ENCODE results near the gene PXN.
"Not testable (repeated sequence)": the region's sequence is repeated elsewhere in the genome, so short reads cannot be mapped to it uniquely, and the experiment has no call there.

PXN gene

DNA sequence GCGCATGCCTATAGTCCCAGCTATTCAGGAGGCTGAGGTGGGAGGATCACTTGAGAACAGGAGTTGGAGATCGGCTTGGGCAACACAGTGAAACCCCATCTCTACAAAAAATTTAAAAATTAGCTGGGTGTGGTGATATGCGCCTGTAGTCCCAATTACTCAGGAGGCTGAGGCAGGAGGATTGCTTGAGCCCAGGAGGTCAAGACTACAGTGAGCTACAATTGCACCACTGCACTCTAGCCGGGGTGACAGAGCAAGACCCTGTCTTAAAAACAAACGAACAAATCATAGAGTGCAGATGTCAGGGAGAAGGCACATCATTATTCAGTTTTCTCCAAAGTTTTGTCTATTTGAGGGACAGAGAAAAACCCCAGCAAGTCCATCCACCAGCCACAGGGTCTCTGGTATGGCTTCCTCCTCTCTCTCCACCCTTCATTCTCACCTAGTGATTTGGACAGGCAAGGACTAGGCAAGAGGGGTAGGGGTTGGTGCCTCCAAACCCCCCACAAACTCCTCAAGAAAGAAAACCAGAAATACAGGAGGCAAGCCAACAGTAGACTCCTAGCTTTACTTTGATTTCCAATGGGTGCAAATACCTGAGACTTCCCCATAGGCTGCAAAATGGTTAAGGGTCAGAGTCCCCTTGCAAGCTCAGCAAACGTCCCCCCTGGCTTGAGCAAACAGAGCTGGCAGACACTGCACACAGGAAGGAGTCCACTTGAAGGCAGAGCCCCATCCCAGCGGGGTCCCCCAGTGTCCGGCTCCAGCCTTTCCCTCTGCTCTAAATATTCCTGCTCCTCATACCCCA is 38.1 kb downstream of the PXN start:
- in situ Hi-C loops (cut with MboI; ENCODE audit: low sequenced_read_pairs), result no loop called here

DNA sequence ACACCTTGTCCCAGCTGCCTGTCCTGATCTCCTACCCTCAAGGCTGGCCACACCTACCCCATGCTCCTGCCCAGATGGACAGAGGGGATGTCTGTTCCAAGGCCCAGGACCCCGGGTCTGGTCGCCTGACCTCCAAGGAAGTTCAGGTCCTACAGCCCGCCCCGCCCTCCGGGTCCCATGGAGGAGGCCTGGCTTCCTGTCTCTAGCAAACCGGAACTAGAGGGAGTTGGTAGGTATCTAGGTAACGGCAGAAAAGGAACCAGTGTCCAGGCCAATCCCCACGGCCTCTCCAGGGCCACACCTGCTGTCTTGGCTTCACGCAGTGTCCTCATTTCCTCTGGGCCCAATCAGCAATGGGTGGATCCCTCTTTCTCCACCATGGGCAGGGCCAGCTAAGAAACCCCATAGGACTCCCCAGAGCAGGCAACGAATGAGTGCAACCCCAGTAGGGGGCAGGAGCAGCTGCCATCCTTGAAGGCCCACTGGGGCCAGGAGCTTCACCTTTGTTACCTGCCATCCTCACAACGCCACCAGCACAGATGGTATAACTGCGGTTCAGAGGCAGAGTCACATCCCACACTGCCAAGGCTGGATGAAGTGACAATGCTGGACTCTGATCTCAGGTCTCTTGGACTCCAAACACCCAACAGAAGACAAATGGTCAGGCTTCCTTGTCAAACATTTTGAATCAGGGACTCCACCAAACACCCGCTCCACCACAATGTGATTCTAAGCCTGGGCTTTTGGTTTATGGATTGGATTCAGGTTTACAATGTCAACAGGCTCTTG is 39.5 kb downstream of the PXN start:
- in situ Hi-C loops (cut with MboI; ENCODE audit: low sequenced_read_pairs), result no loop called here

DNA sequence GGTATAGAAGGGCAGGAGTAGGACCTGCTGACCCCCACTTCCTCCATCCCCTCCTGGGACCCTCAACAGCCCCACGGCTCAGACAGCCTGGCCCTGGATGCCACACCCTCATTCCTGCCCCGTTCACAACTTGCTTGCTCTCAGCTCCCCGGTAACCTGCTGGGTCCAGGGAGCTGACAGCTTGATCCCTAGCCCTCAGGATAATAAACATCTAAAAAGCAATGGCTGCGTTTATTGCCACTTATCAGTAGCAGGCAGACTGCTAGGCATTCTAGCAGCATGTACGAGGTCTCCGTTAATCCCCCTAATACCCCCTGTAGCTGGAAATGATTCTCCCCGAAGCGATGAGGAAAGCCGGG is 40.4 kb downstream of the PXN start:
- in situ Hi-C loops (cut with MboI; ENCODE audit: low sequenced_read_pairs), result no loop called here

DNA sequence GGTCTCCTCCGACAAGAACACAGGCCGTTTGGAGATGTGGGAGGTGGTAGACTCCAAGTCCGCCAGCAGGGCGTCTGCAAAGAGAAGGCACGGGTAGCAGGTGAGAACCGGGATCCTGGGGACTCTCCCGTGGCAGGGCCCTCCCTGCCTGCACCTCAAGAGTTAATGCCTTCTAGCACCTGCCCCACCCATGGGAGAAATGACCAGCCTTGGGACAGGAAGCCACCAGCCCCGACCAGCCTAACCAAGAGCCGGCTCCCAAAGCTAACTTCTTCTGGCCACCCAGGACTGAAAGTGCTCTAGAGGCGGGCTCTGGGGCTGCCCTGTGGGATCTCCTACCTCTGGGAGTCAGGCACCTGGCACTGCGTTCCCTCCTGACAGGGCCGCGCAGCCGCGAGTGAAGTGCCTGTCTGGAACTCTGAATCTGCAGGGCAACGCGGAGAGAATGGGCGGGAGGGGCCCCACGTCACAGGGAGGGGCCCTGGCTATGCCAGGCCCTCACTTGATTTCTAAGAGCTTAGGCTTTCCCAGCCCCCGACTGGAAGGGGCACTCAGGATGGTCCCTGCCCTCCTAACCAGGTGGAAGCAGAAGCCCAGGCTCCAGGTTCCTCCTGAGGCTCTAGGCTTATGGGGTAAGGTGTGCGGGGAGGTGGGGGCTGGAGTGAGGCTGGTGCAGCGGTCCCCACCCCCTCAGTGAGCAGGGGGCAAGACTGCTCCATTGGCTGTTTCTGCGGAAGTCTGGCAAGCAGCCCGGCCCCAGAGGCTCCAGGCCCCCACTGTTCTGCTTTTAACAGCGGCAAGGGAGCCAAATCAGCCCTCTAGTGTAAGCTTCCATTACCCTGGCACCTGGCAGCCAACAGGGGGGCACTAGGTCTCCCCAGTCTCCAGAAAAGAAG is 41.0 kb downstream of the PXN start:
- in situ Hi-C loops (cut with MboI; ENCODE audit: low sequenced_read_pairs), result no loop called here

DNA sequence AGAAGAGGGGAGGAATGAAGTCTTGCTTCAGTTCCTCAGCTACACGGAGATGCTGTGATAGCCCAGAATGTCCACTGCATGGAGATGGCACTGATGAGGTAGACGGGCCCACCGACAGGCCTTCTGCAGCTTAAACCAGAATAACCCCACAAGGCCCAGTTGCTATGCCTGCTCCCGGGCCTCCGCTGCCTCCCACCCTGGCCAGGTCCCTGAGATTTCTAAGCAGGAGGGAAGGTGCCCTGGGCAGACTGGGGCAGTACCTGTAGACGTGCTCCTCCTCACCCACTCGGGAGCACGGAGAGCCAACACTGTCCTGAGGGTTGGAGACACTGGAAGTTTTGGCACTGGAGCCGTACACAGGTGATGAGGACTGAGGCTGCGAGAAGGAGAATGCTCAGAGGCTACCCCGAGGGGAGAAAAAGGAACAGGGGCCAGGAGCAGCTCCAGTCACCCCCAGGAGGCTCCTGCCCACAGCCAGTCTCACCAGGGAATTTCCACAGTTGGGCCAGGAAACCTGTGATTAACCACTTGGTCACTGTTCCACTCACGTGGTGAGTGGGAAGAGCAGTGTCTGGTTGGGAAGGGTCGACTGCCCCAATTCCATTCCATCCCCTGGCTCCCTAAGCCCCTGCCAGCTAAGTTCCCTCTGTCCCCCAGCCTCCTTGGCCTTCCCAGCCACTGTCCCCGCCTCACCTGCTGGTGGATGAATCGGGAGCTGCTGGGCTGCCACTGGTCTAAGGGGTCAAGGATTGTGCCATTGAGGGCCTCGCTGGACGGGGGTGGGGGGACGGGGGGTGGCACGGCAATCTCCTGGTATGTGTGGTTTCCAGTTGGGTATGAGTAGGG is 41.8 kb downstream of the PXN start:
- in situ Hi-C loops (cut with MboI; ENCODE audit: low sequenced_read_pairs), result no loop called here

DNA sequence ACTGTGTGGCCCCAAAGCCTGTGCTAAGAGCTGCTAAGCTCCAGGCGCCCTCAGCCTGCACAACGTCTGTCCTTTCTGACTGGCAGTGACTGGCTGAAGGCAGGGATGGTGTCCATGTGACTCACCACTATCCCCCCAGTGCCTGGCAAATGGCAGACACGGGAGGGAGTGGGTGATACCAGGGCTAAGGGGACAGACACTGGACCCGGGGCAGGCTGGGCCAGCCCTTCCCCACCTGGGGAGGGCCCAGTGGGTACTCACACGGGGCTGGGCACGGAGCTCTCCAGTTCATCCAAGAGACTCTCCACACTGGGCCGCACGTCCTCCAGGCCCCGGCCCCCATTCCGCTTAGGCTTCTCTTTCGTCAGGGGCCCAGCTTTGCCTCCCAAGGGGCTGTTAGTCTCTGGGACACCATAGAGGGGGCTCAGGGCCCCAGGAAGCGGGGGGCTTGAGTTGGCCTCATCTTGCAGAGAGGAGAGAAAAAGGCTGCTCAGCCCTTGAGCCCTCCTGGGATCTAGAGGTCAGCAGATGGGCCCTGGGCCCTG is 43.2 kb downstream of the PXN start:
- in situ Hi-C loops (cut with MboI; ENCODE audit: low sequenced_read_pairs), result no loop called here

DNA sequence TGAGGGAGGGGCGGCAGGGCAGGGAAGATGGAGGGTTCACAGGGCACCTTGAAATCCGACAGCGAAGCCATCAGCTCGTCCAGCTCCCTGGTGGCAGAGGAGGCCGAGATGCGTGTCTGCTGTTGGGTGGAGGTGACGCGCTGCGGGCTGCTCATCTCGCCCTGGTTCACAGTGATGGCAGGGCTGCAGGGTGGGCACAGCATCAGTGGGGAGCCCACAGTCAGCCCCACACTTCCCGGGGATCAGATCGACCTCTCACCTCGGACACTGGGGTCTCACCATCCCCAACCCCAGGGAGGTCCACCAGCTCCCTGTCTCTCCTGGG is 44.0 kb downstream of the PXN start:
- in situ Hi-C loops (cut with MboI; ENCODE audit: low sequenced_read_pairs), result no loop called here

DNA sequence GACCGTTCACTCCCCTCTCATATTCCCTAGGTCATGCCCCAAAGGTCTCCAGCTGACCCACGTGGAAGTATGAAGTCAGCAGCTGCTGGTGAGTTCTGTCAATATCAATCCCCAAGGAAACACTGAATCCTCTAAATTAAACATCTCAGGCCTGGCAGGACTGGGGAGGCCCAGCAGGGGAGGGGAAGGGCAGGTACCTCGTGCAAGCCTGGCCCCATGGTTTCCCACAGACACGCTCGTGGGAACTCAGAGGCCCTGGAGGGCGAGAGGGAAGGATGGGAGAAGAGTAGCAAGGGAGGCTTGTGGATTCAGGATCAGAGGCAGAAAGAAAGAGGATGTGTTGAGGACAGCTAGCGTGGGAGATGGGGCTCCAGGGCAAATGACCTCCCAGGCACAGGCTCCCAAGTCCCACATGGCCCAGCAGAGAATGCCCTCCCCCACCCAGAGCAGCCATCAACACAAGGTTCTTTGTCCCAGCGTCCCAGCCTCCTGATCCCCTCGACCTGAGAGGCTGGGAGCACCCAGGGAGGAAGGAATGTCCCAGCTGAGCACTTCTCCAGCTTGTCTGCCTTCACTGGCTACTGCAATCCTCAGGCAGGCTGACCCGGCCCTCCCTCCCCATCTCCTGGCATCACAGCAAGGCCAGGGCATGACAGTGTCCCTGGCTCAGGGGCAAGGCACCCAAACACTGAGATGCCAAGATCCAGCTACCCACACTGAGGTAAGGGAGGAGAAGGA is 44.5 kb downstream of the PXN start:
- in situ Hi-C loops (cut with MboI; ENCODE audit: low sequenced_read_pairs), result no loop called here

DNA sequence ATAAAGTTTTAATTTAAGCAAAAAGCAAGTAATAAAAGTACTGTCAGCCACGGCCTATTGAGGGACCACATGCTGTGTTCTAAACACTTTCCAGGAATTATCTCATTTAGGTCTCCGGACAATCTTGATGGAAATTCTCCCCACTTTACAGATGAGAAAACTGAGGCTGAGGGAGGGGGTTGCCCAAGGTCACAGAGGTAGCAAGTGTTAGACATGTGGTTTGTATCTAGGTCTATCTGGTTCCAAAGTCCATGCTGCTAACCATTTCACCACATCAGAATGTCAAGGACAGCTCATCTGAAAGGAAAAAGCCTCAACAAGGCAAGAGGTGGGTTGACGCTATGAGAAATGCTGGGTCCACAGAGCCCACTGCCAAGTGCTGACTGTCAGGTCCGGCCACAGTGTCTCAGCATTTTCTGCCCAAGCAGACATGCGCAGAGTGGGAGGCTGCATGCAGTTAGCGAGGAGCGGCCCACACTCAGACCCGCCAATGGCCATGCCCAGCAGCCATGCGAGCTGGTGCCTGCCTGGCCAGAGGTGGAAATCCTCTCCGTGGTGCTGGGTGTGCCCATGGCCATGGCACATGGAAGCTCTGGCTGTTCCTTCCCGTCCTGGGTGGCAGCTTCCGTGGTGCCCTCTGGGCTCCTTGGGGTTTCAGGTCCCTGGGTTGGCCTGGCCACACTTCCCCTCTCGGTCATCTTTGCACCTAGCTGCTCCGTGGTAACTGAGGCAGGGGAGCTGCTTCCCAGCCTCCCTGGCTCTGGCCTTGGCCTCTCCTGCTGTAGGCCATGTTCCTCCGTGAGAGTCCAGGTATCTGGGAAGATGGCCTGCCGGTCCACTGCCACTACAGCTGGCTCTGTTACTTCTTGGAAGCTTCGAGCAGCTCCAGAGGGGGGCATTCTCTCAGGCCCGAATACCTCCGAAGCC is 46.6 kb downstream of the PXN start:
- in situ Hi-C loops (cut with MboI; ENCODE audit: low sequenced_read_pairs), result no loop called here

DNA sequence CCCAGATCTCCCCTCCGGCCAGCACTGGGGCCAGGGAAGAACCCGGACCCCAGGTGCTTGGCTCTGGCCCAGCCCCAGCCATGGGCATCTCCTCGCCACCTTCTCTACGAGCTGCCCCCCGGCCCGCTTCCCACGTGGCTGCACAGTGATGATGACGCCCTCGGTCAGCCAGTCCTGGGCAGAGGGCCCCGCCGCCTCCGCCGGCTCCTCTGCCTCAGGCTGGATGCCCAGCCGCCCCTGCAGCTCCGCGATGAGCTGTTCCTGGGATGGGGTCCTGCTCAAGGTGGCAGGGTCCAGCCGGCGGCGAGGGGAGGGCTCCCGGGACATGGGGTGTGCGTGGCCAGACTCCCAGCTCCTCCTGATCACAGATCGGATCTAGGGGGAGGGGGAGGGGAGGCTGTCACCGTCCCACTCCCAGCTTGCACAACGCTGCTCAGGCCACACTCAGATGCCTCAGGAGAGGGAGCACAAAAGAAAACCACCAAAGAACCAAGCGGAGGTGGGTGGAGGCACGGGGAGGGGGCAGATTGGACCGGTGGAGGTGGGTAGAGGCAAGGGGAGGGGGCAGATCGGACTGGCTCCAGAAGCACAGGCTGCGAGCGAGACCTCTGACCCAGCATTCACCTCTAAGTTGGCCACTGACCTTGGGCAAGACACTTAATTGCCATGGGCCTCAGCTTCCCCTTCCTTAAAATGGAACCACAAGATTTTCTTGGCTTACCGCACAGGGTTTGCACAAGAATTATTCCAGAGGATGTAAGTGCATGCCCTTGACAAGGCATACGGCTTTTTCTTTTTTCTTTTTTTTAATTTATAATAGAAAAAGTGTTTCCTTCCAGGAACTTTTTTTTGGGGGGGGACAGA is 48.6 kb downstream of the PXN start:
- in situ Hi-C loops (cut with MboI; ENCODE audit: low sequenced_read_pairs), result no loop called here

DNA sequence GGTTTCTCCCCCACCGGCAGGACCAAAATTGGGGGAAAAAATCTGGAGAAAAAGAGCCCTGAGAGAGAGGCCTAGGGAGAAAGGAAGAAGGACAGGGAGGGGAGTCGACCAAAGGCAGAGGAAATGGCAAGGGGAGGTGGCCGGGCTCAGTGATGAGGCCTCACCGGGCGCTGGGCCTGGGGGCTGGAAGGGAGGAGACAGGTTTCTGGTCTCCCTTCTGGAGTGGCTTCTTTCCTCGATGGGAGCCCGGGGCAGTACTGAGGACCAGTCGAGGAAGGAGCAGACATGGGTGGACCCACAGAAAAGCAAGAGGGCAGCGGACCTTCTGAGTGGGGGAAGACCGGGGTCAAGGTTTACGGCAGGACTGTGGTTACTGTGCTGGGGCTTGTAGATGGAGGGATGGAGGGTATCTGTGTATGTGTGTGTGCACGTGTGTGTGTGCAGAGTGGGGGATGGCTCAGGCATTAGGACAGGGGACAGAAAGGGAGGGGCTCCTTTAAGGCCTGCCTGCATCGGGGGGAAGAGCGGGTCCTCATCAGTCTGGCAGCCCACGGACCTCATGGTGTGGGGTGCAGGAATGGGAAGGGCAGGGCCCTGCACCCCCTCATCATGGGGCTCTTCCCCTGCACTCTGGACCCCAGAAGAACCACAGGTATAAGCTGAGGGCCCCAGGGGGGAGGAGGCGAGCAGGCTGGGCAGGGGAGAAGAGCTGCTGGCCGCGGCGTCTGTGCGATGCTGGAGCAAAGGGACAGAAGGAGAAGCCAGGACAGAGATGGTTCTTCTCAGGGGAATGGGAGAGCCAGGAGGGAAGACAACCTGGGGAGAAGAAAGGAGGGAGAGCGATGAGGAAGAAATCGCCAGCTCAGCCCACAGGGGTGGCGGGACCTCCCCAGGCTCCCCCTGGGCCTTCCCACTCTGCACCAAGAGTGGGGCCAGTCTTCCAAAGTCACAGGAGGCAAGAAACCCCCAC is 49.5 kb downstream of the PXN start:
- in situ Hi-C loops (cut with MboI; ENCODE audit: low sequenced_read_pairs), result no loop called here

DNA sequence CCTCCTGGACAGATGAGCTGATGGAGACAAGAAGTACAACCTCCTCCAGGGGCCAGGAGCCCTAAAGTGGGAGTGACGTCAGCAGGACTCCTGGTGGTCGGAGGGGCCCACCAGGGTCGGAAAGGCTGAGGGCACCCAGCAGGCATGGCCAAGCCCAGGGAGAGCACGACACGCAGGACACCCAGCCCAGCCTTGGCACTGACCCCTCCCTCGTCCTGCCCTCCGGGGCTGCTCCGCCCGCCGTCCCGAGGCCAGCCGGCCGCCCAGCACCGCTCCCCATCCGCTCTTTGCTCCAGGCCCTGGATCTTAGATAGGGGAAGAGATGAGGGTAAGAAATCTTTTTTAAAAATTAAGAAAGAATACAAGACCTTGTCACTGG is 50.2 kb downstream of the PXN start:
- in situ Hi-C loops (cut with MboI; ENCODE audit: low sequenced_read_pairs), result no loop called here

DNA sequence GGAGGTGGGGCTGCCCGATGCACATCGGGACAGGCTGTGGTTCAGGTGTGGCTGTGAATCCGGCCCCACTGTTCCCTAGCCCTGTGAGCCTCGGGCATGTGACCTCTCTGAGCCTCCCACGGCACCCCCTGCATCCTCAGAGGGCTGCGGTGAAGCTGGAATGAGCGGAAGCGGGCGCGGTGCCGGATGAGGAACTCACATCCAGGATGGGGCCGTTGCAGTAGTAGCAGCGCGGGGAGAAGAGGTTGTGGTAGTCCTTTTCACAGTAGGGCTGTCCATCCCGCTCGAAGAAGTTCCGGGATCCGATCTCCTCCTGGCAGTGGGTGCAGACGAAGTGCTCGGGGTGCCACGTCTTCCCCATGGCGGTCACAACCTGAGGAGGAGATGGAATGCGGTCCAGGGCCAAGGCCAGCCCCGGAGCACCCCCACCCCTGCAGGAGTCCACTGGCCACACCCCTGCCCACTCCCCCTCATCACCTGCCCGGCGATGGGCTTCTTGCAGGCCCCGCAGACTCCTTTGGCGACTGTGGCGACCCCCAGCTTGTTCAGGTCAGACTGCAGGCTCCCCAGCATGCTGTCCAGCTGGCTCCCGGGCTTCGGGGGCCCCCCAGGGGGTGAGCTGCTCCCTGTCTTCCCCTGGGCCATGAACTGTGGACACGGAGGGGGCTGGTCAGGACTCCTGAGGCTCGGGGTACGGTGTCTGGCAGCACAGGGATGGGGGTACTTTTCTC is 50.7 kb downstream of the PXN start:
- in situ Hi-C loops (cut with MboI; ENCODE audit: low sequenced_read_pairs), result no loop called here

DNA sequence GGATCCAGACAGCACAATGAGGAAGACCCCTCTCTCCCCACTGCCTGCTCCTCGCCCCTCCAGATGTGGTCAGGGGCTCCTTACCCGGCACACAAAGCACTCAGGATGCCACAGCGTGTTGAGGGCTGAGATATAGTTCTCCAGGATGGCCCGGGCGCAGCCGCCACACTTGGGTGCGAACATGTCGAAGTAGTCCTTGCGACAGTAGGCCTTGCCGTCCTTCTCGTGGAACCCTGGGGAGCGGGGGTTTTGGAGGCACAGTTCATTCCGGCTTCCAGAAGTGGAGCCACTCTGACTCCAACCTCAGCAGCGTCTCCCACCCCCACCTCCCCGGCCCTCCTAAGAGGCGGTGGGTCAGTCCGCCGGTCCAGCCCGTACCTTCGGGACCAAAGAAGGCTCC is 51.8 kb downstream of the PXN start:
- in situ Hi-C loops (cut with MboI; ENCODE audit: low sequenced_read_pairs), result no loop called here

DNA sequence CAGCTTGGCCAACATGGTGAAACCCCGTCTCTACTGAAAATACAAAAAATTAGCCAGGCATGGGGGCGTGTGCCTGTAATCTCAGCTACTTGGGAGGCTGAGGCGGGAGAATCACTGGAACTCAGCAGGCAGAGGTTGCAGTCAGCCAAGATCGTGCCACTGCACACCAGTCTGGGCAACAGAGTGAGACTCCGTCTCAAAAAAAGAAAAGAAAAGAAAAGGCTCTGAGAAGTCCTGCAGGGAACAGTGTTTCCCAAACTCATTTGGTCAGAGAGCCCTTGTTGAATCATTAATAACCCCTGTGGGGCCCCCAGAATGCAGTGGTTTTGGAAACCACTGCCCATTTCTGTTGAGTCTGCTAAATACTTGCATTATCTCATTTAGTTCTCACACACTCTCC is 52.3 kb downstream of the PXN start:
- in situ Hi-C loops (cut with MboI; ENCODE audit: low sequenced_read_pairs), result not testable (repeated sequence)

DNA sequence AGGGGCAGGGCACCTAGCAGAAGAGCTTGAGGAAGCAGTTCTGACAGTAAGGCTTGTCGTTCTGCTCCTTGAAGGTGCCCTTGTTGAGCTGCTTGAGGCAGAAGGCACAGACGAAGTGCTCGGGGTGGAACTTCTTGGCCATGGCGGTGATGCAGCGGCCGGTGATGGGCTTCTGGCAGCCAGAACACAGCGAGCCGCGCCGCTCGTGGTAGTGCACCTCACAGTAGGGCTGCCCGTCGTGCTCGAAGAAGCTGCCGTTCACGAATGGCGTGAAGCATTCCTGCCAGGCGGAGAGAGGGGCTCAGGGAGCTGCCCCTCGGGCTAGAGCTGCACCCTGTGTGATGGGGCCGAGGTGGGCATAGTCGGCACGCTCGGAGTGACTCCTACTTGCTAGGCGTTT is 53.2 kb downstream of the PXN start:
- in situ Hi-C loops (cut with MboI; ENCODE audit: low sequenced_read_pairs), result no loop called here

All from HL-60/S4 treated with retinoic acid at 250 ng/mL for 4 days and 3 days (cell line).